SKM-1 treated with dmso at 0.1 percent for 144 hours (cell line): Measurements from ENCODE around the gene GRIA1.

Experiments used
- DNase-seq: peaks from one replicate; lab custom pipeline; 2025; ENCODE audit not compliant: unreplicated experiment; lab: John Stamatoyannopoulos, UW

Gene GRIA1

GRCh38 chr5:153496835-153497234 is 6.4 kb downstream of the GRIA1 start:
- DNase-seq: peak; percentile 5

- DNase-seq: no peak
These were observed 8.0 kb downstream of the GRIA1 start for GRCh38 chr5:153498516-153498915.

- DNase-seq: no peak
These were observed 9.7 kb downstream of the GRIA1 start for GRCh38 chr5:153500178-153500577.

GRCh38 chr5:153504726-153505125 is 14.3 kb downstream of the GRIA1 start:
- no peak for DNase-seq

GRCh38 chr5:153508700-153509099 is 18.2 kb downstream of the GRIA1 start:
- DNase-seq: no peak

GRCh38 chr5:153511622-153512021 is 21.2 kb downstream of the GRIA1 start:
- no peak for DNase-seq

- DNase-seq: no peak
These were observed 22.7 kb downstream of the GRIA1 start for GRCh38 chr5:153513156-153513555.

- no peak for DNase-seq
These were observed 24.8 kb downstream of the GRIA1 start for GRCh38 chr5:153515301-153515700.

- DNase-seq: no peak
These were observed 26.2 kb downstream of the GRIA1 start for GRCh38 chr5:153516504-153517240.

GRCh38 chr5:153517241-153517611 is 26.8 kb downstream of the GRIA1 start:
- DNase-seq: no peak

- DNase-seq: no peak
These were observed 29.7 kb downstream of the GRIA1 start for GRCh38 chr5:153520137-153520536.

- no peak for DNase-seq
These were observed 30.5 kb downstream of the GRIA1 start for GRCh38 chr5:153520952-153521351.

- DNase-seq: no peak
These were observed 32.7 kb downstream of the GRIA1 start for GRCh38 chr5:153523211-153523610.

- DNase-seq: no peak
These were observed 33.4 kb downstream of the GRIA1 start for GRCh38 chr5:153523831-153524230.

GRCh38 chr5:153525536-153525935 is 35.1 kb downstream of the GRIA1 start:
- DNase-seq: no peak

GRCh38 chr5:153530357-153531143 is 40.1 kb downstream of the GRIA1 start:
- DNase-seq: no peak

- DNase-seq: no peak
These were observed 43.1 kb downstream of the GRIA1 start for GRCh38 chr5:153533546-153533945.

GRCh38 chr5:153534102-153534501 is 43.6 kb downstream of the GRIA1 start:
- DNase-seq: no peak

- DNase-seq: no peak
These were observed 46.7 kb downstream of the GRIA1 start for GRCh38 chr5:153537207-153537606.

GRCh38 chr5:153539983-153540382 is 49.5 kb downstream of the GRIA1 start:
- DNase-seq: no peak

GRCh38 chr5:153542536-153542935 is 52.1 kb downstream of the GRIA1 start:
- DNase-seq: no peak

- DNase-seq: no peak
These were observed 52.8 kb downstream of the GRIA1 start for GRCh38 chr5:153543288-153543687.
